Thyroid gland (tissue), 4 donors: ENCODE results near the gene DDX17.

ENCODE experiments used
- POLR2A ChIP-seq, 2 donors: fragments of 450-650 bp; IDR thresholded peaks; one replicate each; pipeline ENCODE4 v1.6.1; 2017; ENCODE audit warnings: antibody characterized with exemption in 2 of 2, mild to moderate bottlenecking in 2 of 2, moderate library complexity in 1 of 2
- TF ChIP-seq, protein P1 (sequence below), 6 experiments: fragments of 200-600 bp in 3 of 6; fragments of 450-650 bp in 3 of 6; sonication (generic) in 3 of 6; IDR thresholded peaks; one replicate each; pipeline ENCODE4 v1.5.1; 2016 to 2019; ENCODE audit warnings: antibody characterized with exemption in 6 of 6, mild to moderate bottlenecking in 2 of 6, inconsistent platforms in 1 of 6, moderate library complexity in 1 of 6

DNA sequence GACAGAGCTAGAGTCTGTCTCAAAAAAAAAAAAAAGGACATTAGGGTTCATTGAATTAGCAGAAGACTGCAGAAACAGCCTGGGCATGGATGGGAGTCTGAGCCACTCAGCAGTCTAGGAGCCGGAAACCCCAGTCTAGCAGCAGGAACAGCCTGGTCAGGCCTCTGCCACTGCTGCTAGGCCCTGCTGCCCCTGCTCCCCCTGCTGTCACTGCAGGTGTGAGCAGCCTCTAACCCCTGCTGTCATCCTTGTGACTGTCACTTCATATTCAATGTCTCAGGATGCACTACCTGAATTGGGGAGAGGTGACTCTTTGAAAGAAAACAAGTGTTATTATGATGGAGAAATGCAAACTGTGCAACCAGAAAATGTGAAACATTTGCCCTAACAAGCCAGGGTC is 7.0 kb upstream of the DDX17 start:
- TF ChIP-seq, protein P1, sequence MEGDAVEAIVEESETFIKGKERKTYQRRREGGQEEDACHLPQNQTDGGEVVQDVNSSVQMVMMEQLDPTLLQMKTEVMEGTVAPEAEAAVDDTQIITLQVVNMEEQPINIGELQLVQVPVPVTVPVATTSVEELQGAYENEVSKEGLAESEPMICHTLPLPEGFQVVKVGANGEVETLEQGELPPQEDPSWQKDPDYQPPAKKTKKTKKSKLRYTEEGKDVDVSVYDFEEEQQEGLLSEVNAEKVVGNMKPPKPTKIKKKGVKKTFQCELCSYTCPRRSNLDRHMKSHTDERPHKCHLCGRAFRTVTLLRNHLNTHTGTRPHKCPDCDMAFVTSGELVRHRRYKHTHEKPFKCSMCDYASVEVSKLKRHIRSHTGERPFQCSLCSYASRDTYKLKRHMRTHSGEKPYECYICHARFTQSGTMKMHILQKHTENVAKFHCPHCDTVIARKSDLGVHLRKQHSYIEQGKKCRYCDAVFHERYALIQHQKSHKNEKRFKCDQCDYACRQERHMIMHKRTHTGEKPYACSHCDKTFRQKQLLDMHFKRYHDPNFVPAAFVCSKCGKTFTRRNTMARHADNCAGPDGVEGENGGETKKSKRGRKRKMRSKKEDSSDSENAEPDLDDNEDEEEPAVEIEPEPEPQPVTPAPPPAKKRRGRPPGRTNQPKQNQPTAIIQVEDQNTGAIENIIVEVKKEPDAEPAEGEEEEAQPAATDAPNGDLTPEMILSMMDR (IDR thresholded peaks at IDR 0.05): peak in 1 of 6 experiments; percentile 4
- TF ChIP-seq POLR2A (IDR thresholded peaks at IDR 0.05): no peak
